HL-60 (cell line): ENCODE data around the gene ADARB1.

ENCODE experiments used
- DNase-seq, 2 experiments: peaks; one replicate each; pipeline ENCODE4 v3.0.0-alpha.2; 2010 to 2020; ENCODE audit warnings: low read depth in 1 of 2, low spot score in 1 of 2
- H3K27ac ChIP-seq: fragments of 250-450 bp; sonication (Bioruptor Pico); replicated peaks from 2 replicates; pipeline ENCODE4 v1.5.1; 2020; ENCODE audit warnings: mild to moderate bottlenecking, moderate library complexity
- H3K27me3 ChIP-seq: fragments of 250-450 bp; sonication (Bioruptor Pico); 2 replicates; pipeline ENCODE4 v1.5.1; 2021; ENCODE audit warnings: mild to moderate bottlenecking, moderate library complexity; ENCODE audit not compliant: insufficient read depth, poor library complexity, severe bottlenecking
- H3K4me3 ChIP-seq: replicated peaks from 2 replicates; pipeline ENCODE4 v1.5.1; 2011; ENCODE audit warnings: mild to moderate bottlenecking, control low read depth, low read length; ENCODE audit not compliant: insufficient read depth
- GABPA ChIP-seq: IDR thresholded peaks from 2 replicates; pipeline ENCODE4 v1.6.1; 2012; ENCODE audit warnings: low read depth
- POLR2AphosphoS5 ChIP-seq: IDR thresholded peaks from 2 replicates; pipeline ENCODE4 v1.6.1; 2012; ENCODE audit warnings: low read depth
- SPI1 ChIP-seq: IDR thresholded peaks from 2 replicates; pipeline ENCODE4 v1.6.1; 2012; ENCODE audit warnings: low read depth, mild to moderate bottlenecking, borderline replicate concordance
- TF ChIP-seq, protein P1 (sequence below): IDR thresholded peaks from 2 replicates; pipeline ENCODE4 v1.6.1; 2012; ENCODE audit warnings: low read depth; ENCODE audit not compliant: insufficient replicate concordance
- TF ChIP-seq, protein P2 (sequence below): IDR thresholded peaks from one replicate; pipeline ENCODE4 v1.5.1; 2011; ENCODE audit warnings: low read length, control low read depth, inconsistent platforms; ENCODE audit not compliant: insufficient read depth

Gene ADARB1

DNA sequence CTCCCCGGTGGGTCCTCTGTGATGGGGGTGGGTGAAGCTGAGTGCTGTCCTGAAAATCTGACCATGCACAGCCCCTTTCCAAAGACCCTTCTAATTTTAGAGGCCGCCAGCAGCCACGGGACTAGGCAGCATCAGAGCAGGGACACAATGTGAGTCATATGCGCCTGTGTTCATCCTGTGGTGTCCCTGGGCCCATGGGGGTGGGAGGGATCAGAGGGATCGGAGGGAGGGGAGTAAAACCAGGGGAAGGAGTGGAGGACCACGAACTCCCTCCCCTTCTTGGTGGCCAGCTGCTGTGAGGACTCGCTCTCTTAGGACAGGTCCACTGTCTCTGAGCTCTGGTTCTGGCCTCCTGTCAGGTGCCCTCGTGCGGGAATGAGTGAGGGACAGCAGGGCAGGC, 61.5 kb downstream of the ADARB1 start:
- no peak for DNase-seq
- H3K27ac ChIP-seq = no peak overlapping the region

DNA sequence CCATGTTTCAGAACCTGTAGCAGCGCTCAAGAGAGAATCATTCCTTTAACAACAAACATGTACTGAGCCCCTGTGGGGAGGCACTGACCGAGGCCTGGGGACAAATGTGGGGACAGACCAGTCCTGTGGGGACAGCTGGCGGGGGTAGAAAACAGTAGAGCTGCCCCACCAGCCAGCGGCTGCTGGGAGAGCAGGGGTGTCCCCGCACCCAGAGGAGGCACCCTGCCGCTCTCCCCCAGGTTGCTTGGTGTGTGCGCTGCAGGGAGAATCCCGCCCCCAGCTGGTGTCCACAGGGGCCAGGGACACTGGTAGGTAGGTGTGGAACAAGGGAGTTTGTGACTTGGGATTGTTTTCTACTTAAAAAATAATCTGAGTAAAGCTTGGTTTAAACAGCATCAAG, 62.1 kb downstream of the ADARB1 start:
- DNase-seq = no peak
- Histone ChIP-seq H3K27me3 (no peaks in the 10 kb centered on the region), H3K4me3 (no peak overlapping the region), H3K27ac (no peak overlapping the region)
- TF ChIP-seq GABPA (no peak), SPI1 (no peak), POLR2AphosphoS5 (no peak)
- TF ChIP-seq, protein P1, sequence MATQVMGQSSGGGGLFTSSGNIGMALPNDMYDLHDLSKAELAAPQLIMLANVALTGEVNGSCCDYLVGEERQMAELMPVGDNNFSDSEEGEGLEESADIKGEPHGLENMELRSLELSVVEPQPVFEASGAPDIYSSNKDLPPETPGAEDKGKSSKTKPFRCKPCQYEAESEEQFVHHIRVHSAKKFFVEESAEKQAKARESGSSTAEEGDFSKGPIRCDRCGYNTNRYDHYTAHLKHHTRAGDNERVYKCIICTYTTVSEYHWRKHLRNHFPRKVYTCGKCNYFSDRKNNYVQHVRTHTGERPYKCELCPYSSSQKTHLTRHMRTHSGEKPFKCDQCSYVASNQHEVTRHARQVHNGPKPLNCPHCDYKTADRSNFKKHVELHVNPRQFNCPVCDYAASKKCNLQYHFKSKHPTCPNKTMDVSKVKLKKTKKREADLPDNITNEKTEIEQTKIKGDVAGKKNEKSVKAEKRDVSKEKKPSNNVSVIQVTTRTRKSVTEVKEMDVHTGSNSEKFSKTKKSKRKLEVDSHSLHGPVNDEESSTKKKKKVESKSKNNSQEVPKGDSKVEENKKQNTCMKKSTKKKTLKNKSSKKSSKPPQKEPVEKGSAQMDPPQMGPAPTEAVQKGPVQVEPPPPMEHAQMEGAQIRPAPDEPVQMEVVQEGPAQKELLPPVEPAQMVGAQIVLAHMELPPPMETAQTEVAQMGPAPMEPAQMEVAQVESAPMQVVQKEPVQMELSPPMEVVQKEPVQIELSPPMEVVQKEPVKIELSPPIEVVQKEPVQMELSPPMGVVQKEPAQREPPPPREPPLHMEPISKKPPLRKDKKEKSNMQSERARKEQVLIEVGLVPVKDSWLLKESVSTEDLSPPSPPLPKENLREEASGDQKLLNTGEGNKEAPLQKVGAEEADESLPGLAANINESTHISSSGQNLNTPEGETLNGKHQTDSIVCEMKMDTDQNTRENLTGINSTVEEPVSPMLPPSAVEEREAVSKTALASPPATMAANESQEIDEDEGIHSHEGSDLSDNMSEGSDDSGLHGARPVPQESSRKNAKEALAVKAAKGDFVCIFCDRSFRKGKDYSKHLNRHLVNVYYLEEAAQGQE = no peak
- TF ChIP-seq, protein P2, sequence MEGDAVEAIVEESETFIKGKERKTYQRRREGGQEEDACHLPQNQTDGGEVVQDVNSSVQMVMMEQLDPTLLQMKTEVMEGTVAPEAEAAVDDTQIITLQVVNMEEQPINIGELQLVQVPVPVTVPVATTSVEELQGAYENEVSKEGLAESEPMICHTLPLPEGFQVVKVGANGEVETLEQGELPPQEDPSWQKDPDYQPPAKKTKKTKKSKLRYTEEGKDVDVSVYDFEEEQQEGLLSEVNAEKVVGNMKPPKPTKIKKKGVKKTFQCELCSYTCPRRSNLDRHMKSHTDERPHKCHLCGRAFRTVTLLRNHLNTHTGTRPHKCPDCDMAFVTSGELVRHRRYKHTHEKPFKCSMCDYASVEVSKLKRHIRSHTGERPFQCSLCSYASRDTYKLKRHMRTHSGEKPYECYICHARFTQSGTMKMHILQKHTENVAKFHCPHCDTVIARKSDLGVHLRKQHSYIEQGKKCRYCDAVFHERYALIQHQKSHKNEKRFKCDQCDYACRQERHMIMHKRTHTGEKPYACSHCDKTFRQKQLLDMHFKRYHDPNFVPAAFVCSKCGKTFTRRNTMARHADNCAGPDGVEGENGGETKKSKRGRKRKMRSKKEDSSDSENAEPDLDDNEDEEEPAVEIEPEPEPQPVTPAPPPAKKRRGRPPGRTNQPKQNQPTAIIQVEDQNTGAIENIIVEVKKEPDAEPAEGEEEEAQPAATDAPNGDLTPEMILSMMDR = no peak

More for the DNA sequence above, 61.5 kb downstream of the ADARB1 start:
- H3K4me3 ChIP-seq = no peak overlapping the region
- no peak for TF ChIP-seq SPI1
- TF ChIP-seq, protein P1 = no peak
- TF ChIP-seq POLR2AphosphoS5 = no peak
- no peak for TF ChIP-seq GABPA
- TF ChIP-seq, protein P2 = no peak
- no peaks in the 10 kb centered on the region for H3K27me3 ChIP-seq

DNA sequence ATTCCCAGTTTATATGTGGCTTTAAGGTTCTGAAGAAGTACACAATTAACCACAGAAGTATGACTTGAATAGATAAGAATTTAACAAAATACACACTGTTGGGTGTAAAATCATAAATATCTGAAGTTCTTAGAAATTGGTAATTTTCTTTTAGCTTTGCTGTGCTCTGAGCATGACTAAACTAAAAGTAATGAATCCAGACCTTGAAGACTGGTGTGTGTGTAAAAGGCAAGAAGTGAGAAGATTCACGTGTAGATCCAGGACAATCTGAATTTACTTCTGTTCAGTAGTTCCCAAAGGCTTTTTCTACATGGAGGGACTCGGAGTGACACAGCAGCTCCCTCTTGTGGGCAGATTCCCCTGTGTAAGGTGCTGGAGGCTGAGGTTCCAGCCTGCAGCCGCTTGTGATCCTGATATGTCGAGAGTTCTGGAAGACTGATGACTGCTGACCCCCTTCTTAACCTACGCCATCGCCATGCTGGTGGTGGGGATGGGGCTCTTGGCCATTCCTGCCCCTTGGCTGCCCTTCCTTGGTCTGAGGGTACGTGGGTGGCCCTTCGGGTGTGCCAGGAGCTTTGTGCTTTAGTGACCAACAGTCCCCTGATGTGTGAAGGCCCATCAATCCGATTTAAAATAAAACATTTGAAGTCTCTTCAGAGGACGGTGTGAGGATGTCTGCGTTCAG, 62.7 kb downstream of the ADARB1 start:
- H3K27ac ChIP-seq = no peak overlapping the region
- peak in 1 of 2 experiments; percentile 79 for DNase-seq
- TF ChIP-seq POLR2AphosphoS5 = no peak
- TF ChIP-seq, protein P2 = peak; percentile 90
- no peak overlapping the region for H3K4me3 ChIP-seq
- no peaks in the 10 kb centered on the region for H3K27me3 ChIP-seq

DNA sequence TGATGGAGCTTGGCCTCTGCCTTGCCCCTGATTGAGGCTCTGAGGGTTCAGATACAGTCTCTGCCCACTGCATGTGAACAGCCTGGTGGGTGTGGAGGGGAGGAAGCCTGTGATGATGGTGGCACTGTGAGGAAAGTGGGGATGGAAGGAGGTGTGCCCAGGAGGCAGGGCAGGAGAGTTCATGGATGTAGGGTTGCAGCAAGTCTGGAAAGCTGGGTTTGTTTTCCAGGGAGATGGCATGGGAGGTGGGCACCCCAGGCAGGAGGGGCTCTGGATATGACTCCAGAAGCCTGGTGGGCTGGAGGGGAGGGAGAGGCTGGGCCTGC, 63.2 kb downstream of the ADARB1 start:
- H3K27me3 ChIP-seq = no peaks in the 10 kb centered on the region
- DNase-seq = no peak
- H3K4me3 ChIP-seq = no peak overlapping the region
- H3K27ac ChIP-seq = no peak overlapping the region
- TF ChIP-seq, protein P2 = no peak
- TF ChIP-seq GABPA = no peak
- no peak for TF ChIP-seq SPI1
- TF ChIP-seq, protein P1 = no peak
- TF ChIP-seq POLR2AphosphoS5 = no peak
